Subcutaneous adipose tissue (tissue), 4 donors: ENCODE data around the gene TCF25. TPM values are rescaled to one million over a fixed set of nuclear protein-coding genes. Genes with fewer than 3 reads are reported as not detected.

Source experiments
- CTCF ChIP-seq: fragments of 450-650 bp; IDR thresholded peaks from one replicate; pipeline ENCODE4 v1.5.1; 2016; ENCODE audit warnings: low read depth, mild to moderate bottlenecking, control low read depth, antibody characterized with exemption, moderate library complexity
- total RNA-seq, 4 donors: library from RNA; depleted of rRNA; stranded (reverse); fragments of >200 nt; gene quantifications; one replicate each; pipeline ENCODE4 v1.1.0, GENCODE V29; 2016

TCF25 gene
- total RNA-seq, 4 donors from 2014 or later, result 147 to 240 (median 148) TPM

DNA sequence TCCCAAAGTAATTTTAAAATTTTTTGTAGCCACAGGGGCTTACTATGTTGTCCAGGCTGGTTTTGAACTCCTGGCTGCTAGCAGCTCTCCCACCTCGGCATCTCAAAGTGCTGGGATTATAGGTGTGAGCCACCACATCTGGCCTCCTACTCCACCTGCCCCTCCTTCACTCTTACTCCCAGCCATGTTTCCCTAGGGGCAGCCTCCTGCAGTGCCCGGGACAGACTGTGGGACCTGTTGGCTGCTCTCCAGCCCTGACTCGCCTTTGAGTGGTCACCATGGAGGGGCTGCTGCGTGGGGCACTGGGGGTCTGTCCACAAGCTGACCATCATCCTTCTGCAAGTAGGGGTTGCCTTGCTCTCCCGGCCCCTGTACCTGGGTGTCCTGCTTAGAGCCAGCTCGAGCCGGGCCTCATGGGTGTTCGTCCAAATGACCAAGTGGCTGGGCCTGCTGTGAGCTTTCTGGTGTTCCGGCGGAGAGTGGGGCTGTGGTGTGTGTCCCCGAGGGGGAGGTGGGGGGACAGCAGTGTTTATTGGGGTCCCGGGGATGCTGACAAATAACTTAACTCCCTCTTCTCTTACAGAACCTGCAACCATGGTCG lies 28.6 kb upstream of the TCF25 start:
- no peak for TF ChIP-seq CTCF

DNA sequence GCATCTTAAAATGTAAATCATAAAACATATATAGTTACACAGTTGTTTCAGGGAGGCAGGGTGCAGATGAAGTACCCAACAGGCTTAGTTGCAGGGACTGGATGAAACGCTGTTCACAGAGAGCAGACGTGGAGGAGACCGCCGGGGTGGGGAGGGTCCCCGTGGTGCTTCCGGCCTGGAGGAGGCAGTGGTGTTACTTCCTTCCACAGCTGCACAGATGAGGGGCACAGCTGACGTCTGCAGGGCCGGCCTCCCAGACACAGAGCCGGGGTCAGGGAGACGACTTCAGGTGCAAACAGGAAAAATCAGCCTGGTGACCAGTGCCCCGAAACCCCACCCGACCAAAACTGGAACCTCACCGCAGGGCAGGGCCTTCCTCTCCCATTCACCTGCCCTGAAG lies 28.0 kb upstream of the TCF25 start:
- no peak for TF ChIP-seq CTCF

DNA sequence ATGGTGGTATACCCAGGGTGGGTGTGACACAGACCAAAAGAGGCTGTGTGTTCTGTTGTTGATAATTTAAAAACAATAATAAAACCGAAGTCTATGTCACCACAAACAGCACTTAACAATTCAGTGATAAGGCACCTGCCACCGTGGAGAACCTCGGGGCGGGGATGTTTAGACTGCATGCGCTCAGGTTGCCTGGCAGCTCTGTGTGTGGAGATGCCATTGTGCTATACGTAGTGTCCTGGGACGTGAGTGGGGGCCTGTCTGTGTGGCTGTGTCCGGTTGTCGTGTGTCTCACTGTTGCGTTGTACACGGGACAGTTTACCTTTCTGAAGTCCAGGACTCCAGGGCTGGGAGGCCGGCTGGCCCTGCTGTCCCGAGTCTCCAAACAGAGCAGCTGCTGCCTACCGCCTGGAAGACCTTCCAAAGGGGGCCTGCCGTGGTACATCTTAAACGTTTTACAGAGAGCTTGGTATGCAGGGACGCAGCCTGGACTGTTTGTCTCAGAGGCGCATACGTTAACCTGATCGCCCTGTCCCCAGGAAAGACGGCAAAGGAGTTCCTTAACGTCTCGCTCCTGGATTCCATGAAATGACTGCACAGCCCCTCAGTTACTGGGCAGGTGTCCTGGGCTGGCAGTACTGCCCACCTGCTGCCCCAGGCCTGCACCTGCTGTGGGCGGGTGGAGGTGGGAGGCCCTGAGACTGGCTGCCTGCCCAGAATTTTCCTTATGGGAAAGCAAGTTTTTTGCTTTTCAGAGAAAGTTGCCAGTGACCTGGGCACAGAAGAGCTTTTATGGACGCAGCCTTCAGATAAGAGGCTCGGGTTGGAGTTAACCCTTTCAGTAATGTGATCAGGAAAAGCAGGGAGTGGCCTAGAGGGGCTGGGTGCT lies 26.1 kb upstream of the TCF25 start:
- TF ChIP-seq CTCF, result no peak

DNA sequence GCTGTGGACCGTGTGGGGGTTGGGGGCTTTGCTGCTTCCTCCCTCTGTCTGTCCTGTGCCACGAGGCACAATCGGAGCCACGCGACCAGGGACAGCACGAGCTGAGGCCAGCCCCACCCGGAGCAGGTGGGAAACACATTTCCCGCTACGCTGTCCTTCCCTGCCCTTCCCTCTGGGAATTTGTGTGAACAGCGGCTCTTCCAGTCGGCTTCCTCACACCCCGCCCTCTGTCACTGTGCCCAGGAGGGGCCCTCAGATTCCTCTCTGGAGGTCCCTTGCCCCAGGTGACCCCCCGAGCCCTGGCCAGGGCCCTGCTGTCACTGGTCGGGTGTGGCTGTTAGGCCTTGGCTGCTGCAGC lies 25.5 kb upstream of the TCF25 start:
- TF ChIP-seq CTCF, result no peak

DNA sequence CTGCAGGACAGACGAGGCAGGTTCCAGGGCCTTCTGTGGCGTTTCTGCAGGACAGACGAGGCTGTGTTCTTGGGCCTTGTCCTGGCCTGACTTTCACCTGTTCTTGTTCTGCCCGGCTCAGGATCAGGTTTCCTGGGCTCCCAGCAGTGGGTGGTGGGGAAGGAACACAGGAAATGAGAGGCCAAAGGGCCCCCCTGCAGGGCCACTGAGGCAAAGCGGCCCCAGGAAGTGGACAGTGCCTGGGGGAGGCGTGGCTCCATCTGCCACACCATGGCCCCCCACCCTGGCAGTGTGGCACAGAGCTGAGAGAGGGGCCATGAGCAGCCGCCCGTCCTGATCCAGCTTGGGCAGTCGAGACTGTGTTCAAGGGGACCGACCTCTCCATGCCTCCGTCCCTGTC lies 24.4 kb upstream of the TCF25 start:
- no peak for TF ChIP-seq CTCF

DNA sequence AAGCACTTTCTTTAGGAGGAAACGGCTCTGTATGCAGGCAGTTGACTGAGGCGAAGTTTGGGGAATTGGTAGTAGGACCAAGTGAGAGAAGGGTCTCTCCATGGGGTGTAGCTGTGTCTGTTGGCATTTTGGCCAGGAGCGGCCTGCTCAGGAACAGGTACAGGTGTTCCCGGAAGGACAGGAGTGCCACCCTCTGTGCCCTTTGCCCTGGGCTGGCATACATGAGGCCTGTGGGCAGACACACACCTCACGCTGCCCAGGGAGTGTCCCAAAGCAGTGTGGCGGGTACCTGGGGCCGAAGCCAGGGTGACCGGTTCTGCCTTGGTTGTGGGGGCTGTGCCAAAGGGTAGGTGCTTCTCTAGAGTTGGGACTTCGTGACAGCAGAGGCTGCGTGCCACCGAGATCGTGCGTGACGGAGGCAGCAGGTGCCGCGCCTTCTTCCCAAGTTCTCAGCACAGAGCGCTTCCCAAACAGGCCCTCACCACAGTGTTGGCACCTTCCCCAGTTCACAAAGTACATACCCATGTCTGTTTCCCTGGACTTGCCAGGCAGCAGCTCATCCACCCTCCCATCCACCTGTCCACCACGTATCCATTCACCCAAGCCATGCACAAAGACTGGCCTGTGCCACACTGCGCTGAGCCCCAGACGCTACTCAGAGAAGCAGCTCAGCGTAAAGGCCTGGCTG lies 19.9 kb upstream of the TCF25 start:
- TF ChIP-seq CTCF, result no peak

GRCh38 chr16:89855301-89855945 lies 18.0 kb upstream of the TCF25 start:
- no peak for TF ChIP-seq CTCF
